GM21423 (cell line): ENCODE data around the gene ADAMTS17.

Experiments used
- ATAC-seq: cut with Tn5 transposase; IDR thresholded peaks from one replicate; pipeline ENCODE4 v1.9.1; 2021; ENCODE audit warnings: mild to moderate bottlenecking, moderate library complexity; ENCODE audit not compliant: unreplicated experiment

ADAMTS17 gene

DNA sequence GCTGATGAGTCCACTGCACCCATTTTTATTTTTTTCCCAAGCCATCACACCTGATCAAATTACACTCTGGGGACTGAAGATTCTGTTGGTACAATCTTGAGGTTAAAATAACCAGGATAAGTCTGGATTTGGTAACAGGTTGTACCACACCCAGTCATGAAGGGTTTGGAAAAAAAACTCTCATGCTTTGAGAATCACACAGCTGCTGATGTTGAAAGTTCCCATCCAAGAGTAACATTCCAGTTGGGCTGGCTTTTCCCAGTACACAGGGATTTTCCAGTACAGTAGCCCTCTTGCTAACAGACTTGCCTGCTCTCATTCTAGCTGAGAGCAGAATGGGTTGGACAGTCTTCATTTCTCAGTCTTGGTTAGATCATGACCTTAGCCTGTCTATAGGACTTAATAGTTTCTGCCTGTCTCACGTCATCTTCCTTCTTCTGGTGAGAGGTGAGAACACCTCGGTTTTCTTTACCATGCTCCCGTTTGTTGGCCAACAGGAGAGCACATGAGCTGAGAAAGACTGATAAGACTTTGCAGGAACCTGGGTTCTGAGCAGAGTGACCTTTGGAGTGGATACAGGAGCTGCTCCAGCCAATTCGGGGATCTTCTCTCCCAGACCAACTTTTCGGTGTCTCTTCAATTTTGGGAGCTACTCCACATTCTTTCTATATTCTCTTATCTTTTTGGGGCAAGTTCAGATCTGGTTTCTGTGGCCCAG is 308.5 kb downstream of the ADAMTS17 start:
- no peak for ATAC-seq

DNA sequence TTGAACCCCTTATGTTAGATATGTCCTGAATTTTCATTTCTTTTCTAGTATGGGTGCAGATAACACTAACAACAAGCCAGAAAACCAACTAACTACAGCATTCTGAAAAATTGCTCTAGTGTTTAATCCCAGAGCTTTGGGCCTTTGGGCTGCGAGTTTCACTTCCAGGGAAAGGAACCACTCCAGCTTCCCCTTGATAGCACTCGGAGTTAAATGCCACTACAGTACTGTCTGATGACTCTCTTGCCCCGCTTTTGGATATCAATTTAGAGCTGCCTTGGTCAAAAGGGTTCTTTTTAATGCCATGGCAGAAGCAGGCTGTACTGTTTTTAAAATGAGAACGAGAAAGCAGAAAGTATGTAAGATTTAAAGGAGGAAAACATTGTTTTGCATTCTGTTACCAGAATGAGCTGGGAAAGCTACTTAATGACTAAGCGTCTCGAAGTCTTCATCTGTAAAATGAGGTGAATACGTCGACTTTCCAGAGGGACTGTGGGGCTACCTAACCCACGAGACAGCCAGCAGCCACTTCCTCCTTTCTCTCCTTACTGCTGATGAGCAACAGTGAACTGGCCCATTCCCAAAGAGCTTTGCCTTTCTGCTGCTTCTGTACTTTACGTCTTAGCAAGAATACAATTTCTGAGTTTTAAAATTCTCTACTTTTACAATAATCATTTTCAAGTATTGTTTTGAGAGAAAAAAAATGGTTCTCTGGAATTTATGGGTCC is 309.3 kb downstream of the ADAMTS17 start:
- ATAC-seq = no peak

GRCh38 chr15:100031665-100032357 is 310.0 kb downstream of the ADAMTS17 start:
- no peak for ATAC-seq

DNA sequence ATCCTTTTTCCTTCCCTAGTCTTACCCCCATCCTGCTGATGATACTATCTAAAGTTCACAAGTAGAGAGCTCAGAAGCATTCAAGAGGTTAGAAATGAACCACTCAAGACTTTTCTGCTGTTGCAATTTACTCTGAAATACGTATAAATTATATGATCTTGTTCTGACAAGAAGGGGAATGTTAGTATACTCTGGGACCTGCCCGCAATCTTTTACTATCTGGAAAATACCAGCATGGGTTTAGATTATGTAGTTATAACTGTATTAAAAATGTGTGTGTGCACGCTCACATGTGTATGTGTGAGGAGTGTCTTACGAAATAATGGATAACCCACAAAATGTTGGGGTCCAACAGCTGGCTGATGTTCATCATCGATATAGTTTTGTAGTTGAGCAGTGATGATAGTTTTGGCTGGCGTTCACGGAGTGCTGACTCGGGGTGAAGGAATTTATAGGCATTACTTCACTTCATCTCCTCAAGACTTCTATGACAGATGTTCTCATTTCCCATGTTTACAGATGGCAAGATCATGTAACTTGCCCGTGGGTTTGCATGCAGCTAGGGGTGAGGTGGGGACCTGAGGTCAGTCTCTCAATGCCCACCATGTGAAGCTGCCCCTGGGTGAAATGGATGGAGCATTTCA is 311.1 kb downstream of the ADAMTS17 start:
- ATAC-seq = no peak

GRCh38 chr15:100029868-100030479 is 311.8 kb downstream of the ADAMTS17 start:
- ATAC-seq = no peak

DNA sequence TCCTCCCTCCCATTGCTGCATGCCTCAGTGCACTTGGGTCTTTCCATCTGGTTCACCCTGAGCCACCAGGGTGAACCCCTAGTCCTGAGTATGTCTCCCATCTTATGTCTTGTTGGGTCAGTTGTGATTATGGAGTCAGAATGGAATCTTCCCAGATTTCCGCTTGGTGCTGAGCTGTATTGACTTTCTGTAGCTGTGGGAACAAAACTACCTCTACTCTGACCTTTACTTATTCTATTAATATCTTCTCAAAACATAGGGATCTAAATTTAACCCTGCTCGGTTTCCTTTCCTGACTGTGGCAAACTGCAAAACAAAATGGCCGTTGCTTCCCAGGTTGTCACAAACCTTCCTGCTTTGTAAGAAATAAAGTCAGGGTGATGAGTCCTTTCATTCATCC is 312.7 kb downstream of the ADAMTS17 start:
- no peak for ATAC-seq

DNA sequence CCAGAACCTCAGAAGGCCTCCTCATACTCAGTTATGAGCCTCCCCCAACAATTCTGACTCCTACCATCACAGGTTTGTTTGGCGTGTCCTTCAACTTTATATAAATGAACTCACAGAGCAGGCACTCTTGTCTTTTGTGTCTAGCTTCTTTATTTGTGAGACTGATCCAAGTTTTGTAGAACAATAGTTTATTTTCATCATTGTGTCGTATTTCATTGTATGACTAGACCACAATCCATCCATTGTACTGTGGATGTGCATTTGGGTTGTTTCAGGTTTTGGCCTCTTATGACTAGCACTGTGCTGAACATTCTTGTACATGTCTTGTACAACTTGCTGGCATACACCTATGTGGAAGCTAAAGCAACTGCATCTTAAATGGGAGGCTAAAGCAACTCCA is 315.7 kb downstream of the ADAMTS17 start:
- ATAC-seq = no peak

GRCh38 chr15:100022806-100023205 is 319.0 kb downstream of the ADAMTS17 start:
- no peak for ATAC-seq

GRCh38 chr15:100022391-100022790 is 319.4 kb downstream of the ADAMTS17 start:
- no peak for ATAC-seq

- no peak for ATAC-seq
Observed at GRCh38 chr15:100021653-100022052, 320.1 kb downstream of the ADAMTS17 start.

DNA sequence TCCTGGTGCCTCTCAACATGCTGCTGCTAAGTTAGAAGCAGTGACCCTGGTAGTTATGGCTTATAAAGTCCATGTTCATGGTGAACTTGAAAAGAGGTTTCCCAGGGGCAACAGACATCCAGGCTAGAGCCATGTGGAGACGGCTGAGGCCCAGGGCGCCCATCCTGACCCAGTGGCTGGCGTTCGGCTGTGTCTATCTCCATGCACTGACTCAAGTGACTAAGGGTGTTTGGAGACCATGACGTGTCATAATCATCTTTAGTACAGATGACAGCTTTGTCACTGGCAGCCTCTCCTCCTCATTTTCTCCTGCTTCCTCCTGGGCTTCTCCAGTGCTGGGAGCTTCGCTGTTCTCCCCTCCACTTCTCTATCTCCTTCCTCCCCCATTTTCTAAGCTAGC is 321.2 kb downstream of the ADAMTS17 start:
- ATAC-seq = no peak

DNA sequence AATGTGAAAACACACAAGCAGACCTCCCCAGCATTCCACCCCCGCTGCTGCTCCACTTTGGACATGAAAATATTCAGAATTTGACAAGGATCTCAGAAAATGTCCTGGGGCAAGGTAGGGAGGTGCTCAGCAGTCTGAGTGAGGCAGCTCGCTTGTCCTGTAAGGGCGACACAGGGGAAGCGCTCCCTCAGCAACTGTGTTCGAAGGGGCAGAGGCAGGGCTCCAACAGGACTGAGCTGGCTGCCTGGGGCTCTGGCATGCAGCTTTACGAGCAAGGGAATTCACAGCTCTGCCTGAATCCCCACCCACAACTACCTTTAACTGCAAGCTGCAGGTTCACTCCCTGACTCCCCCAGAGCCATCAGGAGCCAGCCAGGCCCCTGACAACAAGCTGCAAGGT is 321.6 kb downstream of the ADAMTS17 start:
- no peak for ATAC-seq

GRCh38 chr15:100019601-100020000 is 322.2 kb downstream of the ADAMTS17 start:
- no peak for ATAC-seq

DNA sequence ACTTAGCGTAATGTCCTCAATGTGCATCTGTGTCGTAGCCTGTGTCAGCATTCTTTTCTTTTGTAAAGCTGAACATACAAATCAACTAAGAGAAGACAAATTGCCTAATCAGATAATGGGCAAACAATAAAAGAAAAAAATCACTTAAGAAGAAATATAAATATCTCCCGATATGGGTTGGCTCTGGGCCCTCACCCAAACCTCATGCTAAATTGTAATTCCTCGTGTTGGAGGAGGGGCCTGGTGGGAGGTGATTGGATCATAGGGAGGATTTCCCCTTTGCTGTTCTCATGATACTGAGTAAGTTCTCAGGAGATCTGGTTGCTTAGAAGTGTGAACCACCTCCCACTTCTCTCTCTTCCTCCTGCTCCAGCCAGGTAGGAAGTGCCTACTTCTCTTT is 323.6 kb downstream of the ADAMTS17 start:
- no peak for ATAC-seq

GRCh38 chr15:100017140-100017539 is 324.6 kb downstream of the ADAMTS17 start:
- no peak for ATAC-seq

DNA sequence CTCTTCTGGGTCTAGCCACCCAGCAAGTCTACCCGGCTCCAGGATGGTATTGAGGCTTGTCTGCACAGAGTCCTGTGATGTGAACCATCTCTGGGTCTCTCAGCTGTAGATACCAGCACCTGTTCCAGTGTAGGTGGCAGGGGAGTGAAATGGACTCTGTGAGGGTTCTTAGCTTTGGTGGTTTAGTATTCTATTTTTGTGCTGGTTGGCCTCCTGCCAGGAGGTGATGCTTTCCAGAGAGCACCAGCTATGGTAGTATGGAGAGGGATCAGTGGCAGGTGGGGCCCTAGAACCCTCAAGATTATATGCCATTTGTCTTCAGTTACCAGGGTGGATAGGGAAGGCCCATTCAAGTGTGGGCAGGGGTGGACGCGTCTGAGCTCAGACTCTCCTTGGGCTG is 325.1 kb downstream of the ADAMTS17 start:
- ATAC-seq = no peak

GRCh38 chr15:100011235-100011634 is 330.5 kb downstream of the ADAMTS17 start:
- no peak for ATAC-seq

DNA sequence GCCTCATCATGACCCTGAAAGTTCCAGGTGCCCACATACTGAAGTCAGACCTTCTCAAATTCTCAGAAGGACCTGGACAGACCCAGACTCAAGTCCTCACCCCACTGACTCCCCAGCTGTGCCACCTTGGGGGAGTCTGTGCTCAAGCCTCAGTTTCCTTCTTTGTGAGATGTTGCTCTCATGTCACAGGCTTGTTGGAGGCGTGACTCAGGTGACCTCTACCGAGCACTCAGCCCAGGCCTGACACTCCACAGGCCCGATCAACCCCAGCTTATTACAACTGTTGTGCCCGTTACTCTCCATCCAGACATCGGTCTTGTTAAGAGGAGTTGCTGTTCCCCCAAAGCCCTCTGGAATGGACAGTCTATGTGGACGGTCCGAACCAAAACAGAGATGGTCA is 332.4 kb downstream of the ADAMTS17 start:
- no peak for ATAC-seq

DNA sequence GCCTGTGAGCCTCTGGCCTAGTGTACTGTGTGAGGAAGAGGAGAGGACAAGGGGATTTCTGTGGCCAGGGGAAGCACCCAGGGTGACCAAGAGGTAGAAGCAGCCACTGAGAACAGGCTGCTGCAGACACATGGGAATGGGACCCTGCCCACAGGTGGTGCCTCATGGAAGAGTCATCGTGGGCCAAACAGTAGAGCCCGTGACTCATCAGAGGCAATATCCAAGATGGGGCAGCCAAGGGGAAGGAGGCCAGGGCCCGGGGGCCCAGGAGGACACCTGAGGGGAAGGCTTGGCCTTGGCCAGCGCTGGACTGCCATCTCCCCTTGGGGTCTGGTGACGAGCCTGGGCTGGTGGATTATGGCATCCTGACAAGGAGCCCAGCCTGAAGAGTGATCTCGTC is 333.5 kb downstream of the ADAMTS17 start:
- no peak for ATAC-seq

DNA sequence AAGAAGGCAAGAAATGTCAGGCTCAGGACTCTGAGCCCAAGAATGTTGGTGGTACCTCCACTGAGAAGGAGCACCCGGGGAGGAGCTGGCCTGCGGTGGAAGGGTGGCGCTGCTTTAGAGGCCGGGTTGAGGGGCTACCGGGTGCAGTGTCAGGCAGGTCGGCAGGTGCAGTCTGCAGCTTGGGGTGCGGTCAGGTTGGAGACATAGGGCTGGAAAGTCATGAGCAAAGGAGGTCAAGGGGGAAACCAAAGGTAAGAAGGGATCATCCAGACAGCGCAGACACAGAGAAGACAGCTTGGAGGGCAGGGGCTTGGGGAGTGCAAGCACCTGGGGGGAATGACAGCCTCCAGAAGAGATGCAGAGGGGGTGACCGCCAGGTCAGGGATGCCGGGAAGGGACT is 334.2 kb downstream of the ADAMTS17 start:
- ATAC-seq = no peak

DNA sequence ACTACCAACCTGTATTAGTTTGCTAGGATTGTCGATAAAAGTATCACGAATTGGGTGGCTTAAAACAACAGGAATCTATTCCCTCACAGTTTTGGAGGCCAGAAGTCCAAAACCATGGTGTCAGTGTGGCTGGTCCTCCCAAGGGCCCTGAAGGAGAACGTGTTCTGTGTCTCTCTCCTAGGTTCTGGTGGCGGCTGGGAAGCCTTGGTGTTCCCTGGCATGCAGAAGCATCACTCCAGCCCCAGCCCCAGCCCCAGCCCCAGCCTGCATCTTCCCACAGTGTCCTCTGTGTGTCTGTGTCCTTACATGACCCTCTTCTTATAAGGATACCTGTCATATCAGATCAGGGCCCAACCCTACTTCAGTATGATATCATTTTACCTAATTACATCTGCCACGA is 336.1 kb downstream of the ADAMTS17 start:
- ATAC-seq = no peak
